ENCODE data around the gene BNIP1.

The BNIP1 gene

GRCh38 chr5:173187054-173187743 lies 42.9 kb downstream of the BNIP1 start:
- Histone ChIP-seq H3K27me3 (ENCODE audit: control insufficient read depth, low read length) (0 out of 2 replicates have a peak, but pooled peaks cover 2% of the 10 kb centered on the region), H3K79me2 (ENCODE audit: control insufficient read depth, low read length) (no peaks in the 10 kb centered on the region), H3K4me2 (ENCODE audit: low read length) (no peak overlapping the region), H3K9me3 (ENCODE audit: control insufficient read depth, insufficient read depth, low read length) (no peaks in the 10 kb centered on the region), H4K20me1 (ENCODE audit: control insufficient read depth, insufficient read depth, low read depth, low read length) (no peaks in the 10 kb centered on the region), H3K4me1 (ENCODE audit: control insufficient read depth, low read length) (no peaks in the 10 kb centered on the region), H3K27ac (ENCODE audit: low read depth, low read length) (no peak overlapping the region), H3K36me3 (ENCODE audit: control insufficient read depth, low read length) (no peaks in the 10 kb centered on the region), H3F3A (ENCODE audit: control insufficient read depth, insufficient read depth) (no peaks in the 10 kb centered on the region), H3K9me2 (replicated peaks; ENCODE audit: control insufficient read depth, low read length) (no peaks in the 10 kb centered on the region), H3K4me3 (ENCODE audit: low read length) (no peak overlapping the region)
- no peak for TF ChIP-seq EZH2phosphoT487 (IDR thresholded peaks at IDR 0.05; ENCODE audit: borderline replicate concordance, low read length)
- TF ChIP-seq CTCF (IDR thresholded peaks at IDR 0.05; ENCODE audit: low read depth, low read length, poor library complexity, severe bottlenecking), result peak; percentile 65

DNA sequence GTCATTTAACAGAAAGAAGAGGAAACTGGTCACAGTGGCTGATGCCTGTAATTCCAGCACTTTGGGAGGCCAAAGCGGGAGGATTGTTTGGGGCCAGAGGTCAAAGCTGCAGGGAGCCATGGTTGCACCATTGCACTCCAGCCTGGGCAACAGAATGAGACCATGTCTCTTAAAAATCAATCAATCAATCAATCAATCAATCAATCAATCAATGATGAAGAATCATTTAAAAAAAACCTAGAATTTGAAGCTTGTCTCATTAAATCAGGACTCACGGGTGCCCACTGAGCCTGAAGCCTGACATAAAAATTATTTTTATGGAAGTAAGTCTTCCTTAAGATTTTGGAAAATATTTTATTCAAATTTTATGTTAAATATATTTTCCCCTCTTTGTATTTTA lies 43.9 kb downstream of the BNIP1 start:
- H3K4me3 ChIP-seq (ENCODE audit: low read length), result no peak overlapping the region
- H3K9me3 ChIP-seq (ENCODE audit: control insufficient read depth, insufficient read depth, low read length), result no peaks in the 10 kb centered on the region
- H3K27me3 ChIP-seq (ENCODE audit: control insufficient read depth, low read length), result 0 out of 2 replicates have a peak, but pooled peaks cover 2% of the 10 kb centered on the region
- no peak for TF ChIP-seq EZH2phosphoT487 (IDR thresholded peaks at IDR 0.05; ENCODE audit: borderline replicate concordance, low read length)
- TF ChIP-seq CTCF (IDR thresholded peaks at IDR 0.05; ENCODE audit: low read depth, low read length, poor library complexity, severe bottlenecking), result no peak
- no peaks in the 10 kb centered on the region for H3K36me3 ChIP-seq (ENCODE audit: control insufficient read depth, low read length)
- no peak overlapping the region for H3K4me2 ChIP-seq (ENCODE audit: low read length)
- no peaks in the 10 kb centered on the region for H3F3A ChIP-seq (ENCODE audit: control insufficient read depth, insufficient read depth)
- no peaks in the 10 kb centered on the region for H3K9me2 ChIP-seq (replicated peaks; ENCODE audit: control insufficient read depth, low read length)
- no peaks in the 10 kb centered on the region for H3K79me2 ChIP-seq (ENCODE audit: control insufficient read depth, low read length)
- no peaks in the 10 kb centered on the region for H4K20me1 ChIP-seq (ENCODE audit: control insufficient read depth, insufficient read depth, low read depth, low read length)
- no peaks in the 10 kb centered on the region for H3K4me1 ChIP-seq (ENCODE audit: control insufficient read depth, low read length)
- no peak overlapping the region for H3K27ac ChIP-seq (ENCODE audit: low read depth, low read length)

DNA sequence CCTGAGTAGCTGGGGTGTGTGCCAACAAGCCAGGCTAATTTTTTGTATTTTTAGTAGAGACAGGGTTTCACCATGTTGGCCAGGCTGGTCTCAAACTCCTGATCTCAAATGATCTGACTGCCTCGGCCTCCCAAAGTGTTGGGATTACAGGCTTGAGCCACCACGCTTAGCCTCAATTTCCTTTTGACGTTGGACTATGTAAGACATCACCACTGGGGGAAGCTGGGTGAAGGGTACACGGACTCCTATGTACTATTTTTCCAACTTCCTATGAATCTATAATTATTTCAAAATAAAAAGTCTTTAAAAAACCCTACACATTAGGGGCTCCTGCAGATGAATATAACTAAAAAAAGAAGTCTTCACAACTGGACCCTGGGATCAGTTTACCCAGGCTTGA lies 46.7 kb downstream of the BNIP1 start:
- Histone ChIP-seq H3K4me1 (ENCODE audit: control insufficient read depth, low read length) (no peaks in the 10 kb centered on the region), H3K4me3 (ENCODE audit: low read length) (no peak overlapping the region), H3K4me2 (ENCODE audit: low read length) (no peak overlapping the region), H3K27me3 (ENCODE audit: control insufficient read depth, low read length) (0 out of 2 replicates have a peak, but pooled peaks cover 2% of the 10 kb centered on the region), H3K9me2 (replicated peaks; ENCODE audit: control insufficient read depth, low read length) (no peaks in the 10 kb centered on the region), H3K9me3 (ENCODE audit: control insufficient read depth, insufficient read depth, low read length) (no peaks in the 10 kb centered on the region), H4K20me1 (ENCODE audit: control insufficient read depth, insufficient read depth, low read depth, low read length) (no peaks in the 10 kb centered on the region), H3K79me2 (ENCODE audit: control insufficient read depth, low read length) (no peaks in the 10 kb centered on the region), H3K36me3 (ENCODE audit: control insufficient read depth, low read length) (no peaks in the 10 kb centered on the region), H3F3A (ENCODE audit: control insufficient read depth, insufficient read depth) (no peaks in the 10 kb centered on the region), H3K27ac (ENCODE audit: low read depth, low read length) (no peak overlapping the region)
- TF ChIP-seq CTCF (IDR thresholded peaks at IDR 0.05; ENCODE audit: low read depth, low read length, poor library complexity, severe bottlenecking) (no peak), EZH2phosphoT487 (IDR thresholded peaks at IDR 0.05; ENCODE audit: borderline replicate concordance, low read length) (no peak)
